GM13976 (cell line): ENCODE results near the gene DCLK3.

Experiments used
- DNase-seq: peaks from one replicate; pipeline ENCODE4 v3.0.0; 2012; ENCODE audit warnings: low spot score
- in situ Hi-C: fragments of 300-500 bp; cut with MboI; formaldehyde crosslinking; loops from one replicate; pipeline ENCODE4 v1.12.0; 2022; ENCODE audit warnings: low sequenced_read_pairs, mixed read lengths, inconsistent platforms; ENCODE audit not compliant: unreplicated experiment
- TF ChIP-seq, protein P1 (sequence below): IDR thresholded peaks from 2 replicates; pipeline ENCODE4 v1.5.1; 2012; ENCODE audit warnings: borderline replicate concordance, mild to moderate bottlenecking; ENCODE audit not compliant: insufficient read depth; ENCODE audit errors: extremely low read depth, missing control alignments, control extremely low read depth

DCLK3 gene

DNA sequence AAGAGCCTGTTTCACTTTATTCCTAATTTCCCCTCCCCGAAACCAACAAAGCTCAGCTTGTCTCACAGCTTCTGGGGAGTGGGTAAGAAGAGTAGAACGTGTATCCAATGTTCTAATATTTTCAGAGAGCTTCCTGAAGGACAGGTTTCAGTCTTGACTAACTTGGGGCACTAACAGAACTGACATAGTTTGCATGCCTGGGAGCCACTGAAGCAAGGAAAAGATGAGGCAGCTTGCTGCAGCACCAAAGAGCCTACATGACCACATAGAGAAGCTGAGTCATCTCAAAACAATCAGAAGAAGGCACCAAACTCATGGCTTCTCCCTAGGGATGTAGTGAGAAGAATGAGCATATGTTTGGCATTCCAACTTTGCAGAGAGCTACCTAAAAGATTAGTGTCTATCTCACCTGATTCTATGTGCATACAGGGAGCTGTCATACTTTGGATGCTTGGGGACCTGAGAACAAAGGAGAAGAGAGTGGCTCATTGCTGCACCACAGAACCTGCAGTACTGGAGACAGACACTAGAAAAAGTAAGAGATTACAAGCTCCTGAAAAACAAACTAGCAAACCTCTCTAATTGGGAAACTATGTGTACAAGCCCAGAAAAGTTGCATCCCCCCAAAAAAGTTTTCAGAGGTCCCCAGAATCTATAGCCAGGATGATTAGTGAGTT, 86.9 kb downstream of the DCLK3 start:
- DNase-seq = no peak
- in situ Hi-C loops = no loop called here
- TF ChIP-seq, protein P1, sequence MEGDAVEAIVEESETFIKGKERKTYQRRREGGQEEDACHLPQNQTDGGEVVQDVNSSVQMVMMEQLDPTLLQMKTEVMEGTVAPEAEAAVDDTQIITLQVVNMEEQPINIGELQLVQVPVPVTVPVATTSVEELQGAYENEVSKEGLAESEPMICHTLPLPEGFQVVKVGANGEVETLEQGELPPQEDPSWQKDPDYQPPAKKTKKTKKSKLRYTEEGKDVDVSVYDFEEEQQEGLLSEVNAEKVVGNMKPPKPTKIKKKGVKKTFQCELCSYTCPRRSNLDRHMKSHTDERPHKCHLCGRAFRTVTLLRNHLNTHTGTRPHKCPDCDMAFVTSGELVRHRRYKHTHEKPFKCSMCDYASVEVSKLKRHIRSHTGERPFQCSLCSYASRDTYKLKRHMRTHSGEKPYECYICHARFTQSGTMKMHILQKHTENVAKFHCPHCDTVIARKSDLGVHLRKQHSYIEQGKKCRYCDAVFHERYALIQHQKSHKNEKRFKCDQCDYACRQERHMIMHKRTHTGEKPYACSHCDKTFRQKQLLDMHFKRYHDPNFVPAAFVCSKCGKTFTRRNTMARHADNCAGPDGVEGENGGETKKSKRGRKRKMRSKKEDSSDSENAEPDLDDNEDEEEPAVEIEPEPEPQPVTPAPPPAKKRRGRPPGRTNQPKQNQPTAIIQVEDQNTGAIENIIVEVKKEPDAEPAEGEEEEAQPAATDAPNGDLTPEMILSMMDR = no peak

DNA sequence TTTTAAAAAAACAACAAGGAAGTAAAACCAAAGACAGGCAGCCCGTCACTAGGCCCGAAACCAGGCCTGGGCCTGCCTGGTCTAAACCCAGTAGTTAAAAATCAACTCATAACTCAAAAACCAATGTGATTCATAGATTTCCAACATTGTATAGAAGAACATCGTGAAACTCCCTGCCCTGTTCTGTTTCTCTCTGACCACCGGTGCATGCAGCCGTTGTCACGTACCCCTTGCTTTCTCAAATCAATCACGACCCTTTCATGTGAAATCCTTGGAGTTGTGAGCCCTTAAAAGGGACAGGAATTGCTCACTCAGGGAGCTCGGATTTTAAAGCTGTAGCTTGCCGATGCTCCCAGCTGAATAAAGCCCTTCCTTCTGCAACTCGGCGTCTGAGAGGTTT, 89.5 kb downstream of the DCLK3 start:
- DNase-seq = no peak
- TF ChIP-seq, protein P1 = no peak
- in situ Hi-C loops = no loop called here

DNA sequence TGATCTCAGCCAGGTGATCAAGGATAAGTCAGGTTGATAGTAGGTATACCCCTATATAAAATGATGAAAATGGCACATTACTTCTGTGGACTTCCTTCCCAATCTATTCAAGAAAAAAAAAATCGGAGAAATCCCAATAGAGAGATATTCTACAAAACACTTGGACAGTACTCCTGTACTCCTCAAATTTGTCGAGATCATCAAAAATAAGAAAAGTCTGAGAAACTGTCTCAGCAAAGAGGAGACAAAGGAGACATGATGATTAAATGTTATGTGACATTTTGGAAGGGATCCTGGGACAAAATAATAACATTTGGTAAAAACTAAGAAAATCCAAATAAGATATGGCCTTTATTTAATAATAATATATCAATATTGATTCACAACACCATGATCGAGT, 94.6 kb downstream of the DCLK3 start:
- DNase-seq = no peak
- in situ Hi-C loops = no loop called here
- TF ChIP-seq, protein P1 = no peak

DNA sequence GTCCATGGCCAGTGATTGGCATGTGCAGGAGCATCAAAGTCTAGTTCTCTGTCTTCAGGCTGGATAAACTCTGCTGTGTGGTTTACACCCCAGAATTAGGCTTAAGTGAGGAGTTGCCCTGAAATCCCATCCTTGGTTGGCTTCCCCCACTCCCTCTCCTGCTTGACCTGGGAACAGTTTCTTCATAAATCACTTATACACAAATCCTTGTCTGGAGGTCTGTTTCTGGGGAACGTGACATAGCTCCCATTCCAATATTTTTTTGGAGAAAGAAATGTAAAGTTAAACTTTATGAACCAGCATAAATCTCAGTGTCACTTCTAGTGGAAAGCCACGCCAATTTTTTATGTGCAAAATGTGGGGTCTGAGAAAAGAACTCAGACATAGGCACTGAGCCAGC, 98.2 kb downstream of the DCLK3 start:
- TF ChIP-seq, protein P1 = no peak
- in situ Hi-C loops = no loop called here
- DNase-seq = no peak

DNA sequence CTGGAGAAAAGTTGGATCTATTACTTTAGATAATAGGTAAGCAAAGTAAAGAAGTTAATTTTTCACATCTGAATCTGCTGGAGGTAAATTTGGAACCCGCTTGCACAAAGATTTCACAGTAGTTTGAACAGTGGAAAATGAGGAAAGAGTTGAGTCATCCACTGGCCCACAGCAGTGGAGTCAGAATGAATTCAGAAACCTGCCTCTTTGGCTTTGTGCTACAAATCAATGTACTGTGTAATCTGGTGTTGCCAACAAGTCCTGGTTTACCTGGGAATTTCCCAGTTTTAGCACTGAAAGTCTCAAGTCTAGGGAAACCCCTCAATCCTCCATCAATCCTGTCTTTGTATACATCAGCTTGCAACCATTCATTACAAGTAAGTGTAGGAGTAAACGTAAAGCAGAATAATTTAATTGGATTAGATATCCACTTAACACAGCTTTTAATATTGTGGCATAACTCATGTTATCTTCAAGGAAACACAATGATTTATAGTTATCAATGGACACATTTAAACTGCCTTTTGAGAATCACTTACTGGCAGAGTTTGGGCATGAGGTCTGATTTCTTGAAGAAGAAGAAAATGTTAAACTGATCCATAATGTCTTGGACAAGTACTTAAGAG, 100.6 kb downstream of the DCLK3 start:
- TF ChIP-seq, protein P1 = no peak
- in situ Hi-C loops = no loop called here
- DNase-seq = no peak

DNA sequence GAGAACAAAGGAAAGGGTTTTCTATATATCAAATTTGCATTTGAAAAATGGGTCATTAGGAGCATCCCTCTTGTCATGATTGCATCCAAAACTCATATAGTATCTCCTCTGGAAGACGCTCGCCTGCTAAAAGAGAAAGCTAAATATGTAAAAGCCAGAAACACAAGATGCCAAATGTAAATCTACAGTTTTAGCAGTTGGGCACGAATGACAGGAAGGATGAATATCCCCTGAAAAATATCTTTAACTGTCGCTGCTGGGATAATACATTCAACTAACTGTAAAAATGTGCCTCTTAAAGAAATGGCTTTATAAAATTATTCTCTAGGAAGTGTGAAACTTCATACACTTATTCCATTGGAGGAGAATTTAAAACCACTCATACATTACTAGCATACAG, 101.7 kb downstream of the DCLK3 start:
- in situ Hi-C loops = no loop called here
- TF ChIP-seq, protein P1 = no peak
- no peak for DNase-seq
